Activated CD8-positive, alpha-beta memory T cell treated with anti-CD3 and anti-CD28 coated beads for 36 hours (primary cell): ENCODE measurements around the gene PDE4D. TPM values are rescaled to one million over a fixed set of nuclear protein-coding genes. Genes with fewer than 3 reads are reported as not detected.

Source experiments
- CTCF ChIA-PET: fragments of 350-600 bp; sonication (Branson Sonifier 250); formaldehyde crosslinking; loops from one replicate; lab custom pipeline; 2021; ENCODE audit warnings: antibody characterized with exemption; lab: Charles Lee
- POLR2A ChIA-PET: fragments of 350-600 bp; sonication (Branson Sonifier 250); formaldehyde crosslinking; loops from one replicate; lab custom pipeline; 2021; ENCODE audit warnings: antibody characterized with exemption; lab: Charles Lee
- total RNA-seq, 2 experiments: library from RNA; stranded (reverse); gene quantifications; one replicate each; pipeline ENCODE4 v1.2.3, GENCODE V29; 2021

The PDE4D gene
- total RNA-seq, 2 experiments from 2014 or later = 28.4 to 29.0 TPM

DNA sequence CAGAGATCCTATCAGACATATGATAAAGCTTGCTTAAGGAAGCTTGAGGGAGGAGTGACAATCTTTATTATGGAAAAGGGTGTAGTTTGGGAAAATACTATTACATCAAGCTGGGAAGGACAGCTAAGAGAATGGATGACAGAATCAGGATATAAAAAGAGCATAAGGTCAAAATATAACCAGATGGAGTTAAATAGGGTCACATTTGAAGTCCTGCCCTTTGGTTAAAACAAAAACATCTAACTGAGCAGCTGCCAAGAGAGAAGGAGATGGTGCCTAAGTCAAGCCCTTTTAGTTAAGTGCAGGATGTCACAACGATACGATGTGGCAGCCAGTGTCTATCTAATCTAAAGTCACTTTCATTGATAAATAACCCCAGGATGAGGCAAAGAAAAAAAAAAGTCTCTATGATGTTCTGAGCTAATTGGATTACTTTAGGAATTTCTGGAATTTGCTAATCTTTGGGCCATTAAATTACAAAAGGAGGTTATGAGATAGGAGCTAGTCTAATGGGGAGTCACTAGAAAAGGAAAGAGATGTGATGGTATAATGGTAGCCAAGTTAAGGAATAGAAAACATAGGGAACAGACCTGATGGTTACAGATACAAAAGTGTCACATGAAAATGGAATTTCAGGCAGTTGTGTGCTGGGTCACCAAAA, 365.2 kb downstream of the PDE4D start:
- ChIA-PET CTCF (no interaction called here), POLR2A (no interaction called here)

DNA sequence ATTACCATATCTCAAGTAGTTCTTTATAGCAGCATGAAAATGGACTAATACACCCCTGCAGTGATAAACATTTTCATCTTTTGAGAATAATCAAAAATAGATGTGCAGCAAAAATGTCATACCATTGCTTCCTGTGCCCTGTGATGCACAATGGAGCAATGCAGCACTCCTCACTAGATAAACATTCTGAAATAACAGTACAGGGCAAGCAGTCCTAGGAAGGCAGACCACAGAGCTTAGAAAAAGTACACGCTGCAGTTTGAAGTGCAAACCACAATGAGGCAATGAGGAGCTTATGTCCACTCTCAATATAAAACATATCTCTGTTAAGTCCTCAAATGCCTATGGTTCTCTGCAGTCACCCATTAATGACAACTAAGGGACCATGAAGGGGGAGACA, 367.6 kb downstream of the PDE4D start:
- ChIA-PET POLR2A (no interaction called here), CTCF (no interaction called here)

DNA sequence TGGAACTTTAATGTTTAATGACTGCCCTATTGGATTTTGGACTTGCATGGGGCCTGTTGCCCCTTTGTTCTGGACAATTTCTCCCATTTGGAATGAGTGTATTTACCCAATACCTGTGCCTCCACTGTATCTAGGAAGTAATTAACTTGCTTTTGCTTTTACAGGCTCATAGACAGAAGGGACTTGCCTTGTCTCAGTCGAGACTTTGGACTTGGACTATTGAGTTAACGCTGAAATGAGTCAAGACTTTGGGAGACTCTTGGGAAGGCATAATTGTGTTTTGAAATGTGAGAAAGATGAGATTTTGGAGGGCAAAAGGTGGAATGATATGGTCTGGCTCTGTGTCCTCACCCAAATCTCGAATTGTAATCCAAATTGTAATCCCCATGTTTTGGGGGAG, 368.2 kb downstream of the PDE4D start:
- ChIA-PET CTCF (no interaction called here), POLR2A (no interaction called here)

DNA sequence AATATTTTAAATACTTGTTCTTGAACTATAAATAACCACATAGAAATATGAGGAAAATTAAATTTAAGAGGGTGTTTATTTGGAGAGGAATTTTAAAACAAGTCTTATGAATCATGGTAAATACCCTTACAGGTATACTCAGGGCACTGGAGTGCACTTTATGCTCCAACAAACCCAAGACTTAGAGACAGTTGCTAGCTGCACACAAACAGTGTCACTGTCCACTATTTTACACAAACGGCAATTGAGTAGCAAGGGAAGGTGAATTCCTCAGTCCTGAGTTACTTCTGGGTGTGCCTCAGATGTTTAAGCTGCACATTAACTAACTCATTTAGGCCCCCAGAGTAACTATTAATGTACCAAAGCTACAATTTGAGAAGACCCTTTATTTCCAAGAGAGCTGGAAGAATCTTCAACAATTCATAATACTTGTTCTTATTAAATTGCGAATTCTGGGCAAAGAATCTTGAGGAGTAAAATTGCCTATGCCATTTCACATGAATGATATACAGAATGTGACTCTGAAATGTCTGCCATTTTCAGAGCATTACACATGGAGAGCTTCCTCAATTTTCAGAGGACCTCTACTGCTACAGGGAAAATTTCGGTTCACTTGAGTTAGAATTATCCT, 371.2 kb downstream of the PDE4D start:
- CTCF ChIA-PET = no interaction called here
- POLR2A ChIA-PET = no interaction called here

DNA sequence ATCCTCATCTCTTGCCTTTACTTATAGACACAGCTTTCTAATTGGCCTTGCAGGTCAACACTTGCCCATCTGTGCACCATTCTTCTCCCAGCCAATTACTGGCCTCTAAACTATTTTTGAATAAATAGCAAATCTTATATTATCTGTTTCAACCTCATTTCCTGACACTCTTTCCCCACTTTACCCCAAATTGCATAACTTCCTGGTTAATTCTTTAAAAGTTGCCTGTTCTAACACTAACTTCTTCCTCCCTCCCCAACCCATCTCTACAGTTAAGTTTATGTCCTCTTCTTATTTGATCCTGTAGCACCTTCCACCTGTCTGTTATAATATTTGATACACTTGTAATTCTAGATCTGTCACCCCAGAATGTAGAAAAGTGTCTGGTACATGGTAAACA, 372.1 kb downstream of the PDE4D start:
- CTCF ChIA-PET = no interaction called here

DNA sequence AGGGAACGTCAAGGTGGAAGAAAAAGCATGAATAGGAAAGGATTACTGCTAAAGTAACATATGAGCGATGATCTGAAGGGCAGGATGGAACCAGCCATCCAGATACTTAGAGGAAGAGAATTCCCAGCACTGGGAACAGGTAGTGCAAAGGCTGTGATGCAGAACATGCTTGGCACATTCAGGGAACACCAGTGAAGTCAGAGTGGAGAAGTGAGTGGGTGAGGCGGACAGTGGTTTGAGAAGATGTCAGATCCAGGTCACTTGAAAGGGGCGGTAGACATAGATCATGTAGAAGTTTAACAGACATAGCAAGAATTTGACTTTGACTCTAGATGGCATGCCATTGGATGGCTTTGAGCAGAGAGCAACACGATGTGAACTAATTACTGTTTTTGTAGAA, 374.2 kb downstream of the PDE4D start:
- POLR2A ChIA-PET = no interaction called here

More for the DNA sequence above, 372.1 kb downstream of the PDE4D start:
- POLR2A ChIA-PET = no interaction called here

DNA sequence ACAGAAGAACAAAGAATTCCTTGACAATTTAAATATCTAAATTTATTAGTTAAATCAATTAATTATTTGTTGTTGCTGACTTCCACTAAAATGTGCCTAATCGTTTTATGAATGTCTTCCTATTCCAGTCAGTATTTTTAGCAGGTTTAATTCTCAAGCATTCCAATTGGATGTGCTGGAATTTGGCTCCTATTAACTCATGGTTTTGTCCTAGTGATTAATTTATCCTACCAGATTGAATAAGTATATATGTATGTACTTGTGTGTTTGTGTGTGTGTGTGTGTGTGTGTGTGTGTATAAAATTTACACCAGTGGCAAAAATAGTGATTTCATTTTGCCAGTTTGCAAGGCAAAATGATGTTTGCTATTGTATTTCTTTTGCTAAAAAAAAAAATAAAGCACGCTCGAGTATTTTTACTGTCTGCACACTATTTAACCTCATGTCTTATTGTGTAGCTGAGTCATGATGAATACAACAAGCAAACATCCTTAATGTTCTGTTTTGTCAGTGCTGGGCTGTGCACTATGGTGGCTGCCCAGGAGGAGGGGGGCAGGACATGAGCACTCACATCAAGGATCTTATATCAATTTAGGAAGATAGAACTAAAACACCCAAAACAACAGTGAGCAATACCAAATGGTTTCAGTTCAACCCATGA, 375.5 kb downstream of the PDE4D start:
- ChIA-PET POLR2A (no interaction called here), CTCF (no interaction called here)

More for the DNA sequence above, 374.2 kb downstream of the PDE4D start:
- CTCF ChIA-PET = no interaction called here

DNA sequence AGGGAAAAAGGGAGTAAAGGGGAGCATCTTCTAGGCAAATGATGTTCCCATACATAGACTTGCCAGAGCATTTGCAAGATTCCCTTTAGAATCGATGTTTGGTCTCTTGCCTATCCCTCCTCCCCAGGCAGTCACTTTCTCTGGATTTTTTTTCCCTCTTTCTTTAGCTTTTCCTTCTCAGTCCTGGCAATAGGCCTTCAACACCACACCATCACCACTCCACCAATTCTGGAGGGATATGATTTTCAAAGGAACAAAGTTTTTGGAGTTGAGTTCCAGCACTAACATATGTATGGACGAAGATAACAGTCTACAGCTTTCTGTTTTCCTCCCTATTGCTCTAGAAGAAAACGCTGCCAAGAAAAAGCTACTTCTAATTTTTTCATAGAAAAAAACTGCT, 377.4 kb downstream of the PDE4D start:
- POLR2A ChIA-PET = no interaction called here

DNA sequence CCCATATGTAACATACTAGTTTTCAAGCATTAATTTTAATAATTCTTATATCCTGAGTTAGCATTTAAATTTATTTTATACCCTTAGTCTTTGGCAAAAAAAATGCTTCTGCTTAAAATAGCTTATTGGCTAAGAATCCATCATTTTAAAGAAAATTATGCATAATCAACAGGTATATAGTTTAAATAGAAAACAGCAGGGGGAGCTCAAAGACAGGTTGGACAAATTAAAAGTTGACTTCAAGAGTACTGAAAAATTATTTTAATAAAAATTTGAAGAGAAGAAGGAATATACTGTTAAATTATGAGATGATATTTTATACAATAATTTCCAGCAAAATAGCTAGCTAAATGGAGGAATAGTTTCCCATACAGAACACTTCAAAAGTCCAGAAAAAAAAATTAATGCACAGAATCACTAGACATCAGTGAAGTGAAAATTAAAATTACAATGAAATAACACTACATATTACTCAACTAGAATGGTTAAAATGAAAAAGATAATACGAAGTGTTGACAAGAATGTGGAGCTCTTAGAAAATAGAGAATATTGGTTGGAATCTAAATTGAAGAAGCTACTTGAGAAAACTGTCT, 387.1 kb downstream of the PDE4D start:
- POLR2A ChIA-PET = no interaction called here
- CTCF ChIA-PET = no interaction called here

More for the DNA sequence above, 377.4 kb downstream of the PDE4D start:
- CTCF ChIA-PET = no interaction called here

DNA sequence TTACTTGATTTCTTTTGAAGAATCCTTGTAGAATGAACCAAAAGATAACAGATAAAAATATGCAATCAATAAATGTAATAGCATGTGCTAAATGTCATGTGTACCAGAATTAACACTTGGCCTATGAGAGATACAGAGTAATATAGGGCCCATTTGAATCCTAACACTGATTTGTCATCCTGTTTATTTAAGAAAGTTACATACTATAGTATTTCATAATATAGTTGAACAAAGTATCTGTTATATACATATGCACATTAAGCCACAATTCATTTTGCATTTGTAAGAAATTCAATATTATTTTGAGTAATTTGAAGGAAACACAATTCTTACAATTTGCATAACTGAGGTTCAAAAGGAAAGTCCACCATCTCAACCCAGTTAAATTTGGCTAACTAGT, 389.5 kb downstream of the PDE4D start:
- CTCF ChIA-PET = no interaction called here
- POLR2A ChIA-PET = no interaction called here

DNA sequence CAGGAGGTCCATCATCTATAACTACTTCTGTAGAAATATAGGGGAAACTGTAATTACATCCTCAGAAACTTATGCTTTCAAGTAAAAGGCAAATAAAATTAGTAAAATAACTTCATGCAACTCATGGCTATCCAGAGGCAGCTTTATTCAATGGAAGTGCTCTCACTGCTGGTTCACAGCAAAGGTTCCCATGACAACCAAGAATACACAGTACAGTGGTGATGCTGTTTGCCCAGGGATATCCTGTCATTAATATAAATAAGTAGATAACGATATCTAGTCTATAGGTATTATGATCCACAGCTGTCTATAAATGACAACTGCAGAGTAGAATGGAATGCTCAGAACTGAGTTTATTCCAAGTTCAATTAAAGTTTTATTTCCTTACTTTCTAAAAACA, 390.3 kb downstream of the PDE4D start:
- ChIA-PET POLR2A (no interaction called here), CTCF (no interaction called here)

DNA sequence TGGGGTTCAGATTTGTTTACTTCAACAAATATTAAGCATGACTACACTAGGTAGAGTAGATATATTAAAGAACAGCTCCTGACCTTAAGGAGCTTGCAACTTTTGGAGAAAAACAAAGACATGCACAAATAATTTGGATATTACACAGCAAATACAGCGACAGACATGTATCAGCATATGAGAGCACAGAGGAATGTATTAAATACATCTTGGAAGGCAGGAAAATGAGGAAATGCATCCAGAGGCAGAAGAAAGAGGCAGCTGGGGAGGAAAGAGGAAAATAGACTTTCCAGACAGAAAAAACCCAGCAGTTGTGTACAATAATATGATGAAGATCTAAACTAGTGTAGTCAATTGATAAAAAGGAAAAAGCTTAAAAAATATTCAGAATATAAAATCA, 392.2 kb downstream of the PDE4D start:
- ChIA-PET CTCF (interaction anchor here (0.6 kb wide), 1 partner anchor 610 kb away, joined by 3 read pairs; no protein-coding TSS in a partner anchor), POLR2A (no interaction called here)

DNA sequence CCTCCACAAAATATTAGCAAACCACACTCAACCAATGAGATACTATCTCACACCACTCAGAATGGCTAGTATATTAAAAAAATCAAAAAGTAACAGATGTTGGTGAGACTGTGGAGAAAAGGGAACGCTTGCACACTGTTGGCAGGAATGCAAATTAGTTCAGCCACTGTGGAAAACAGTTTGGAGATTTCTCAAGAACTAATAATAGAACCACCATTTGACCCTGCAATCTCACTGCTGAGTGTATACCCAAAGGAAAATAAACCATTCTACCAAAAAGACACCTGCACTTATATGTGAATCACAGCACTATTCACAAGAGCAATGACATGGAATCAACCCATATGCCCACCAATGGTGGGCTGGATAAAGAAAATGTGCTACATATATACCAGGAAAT, 393.5 kb downstream of the PDE4D start:
- ChIA-PET POLR2A (no interaction called here), CTCF (no interaction called here)

DNA sequence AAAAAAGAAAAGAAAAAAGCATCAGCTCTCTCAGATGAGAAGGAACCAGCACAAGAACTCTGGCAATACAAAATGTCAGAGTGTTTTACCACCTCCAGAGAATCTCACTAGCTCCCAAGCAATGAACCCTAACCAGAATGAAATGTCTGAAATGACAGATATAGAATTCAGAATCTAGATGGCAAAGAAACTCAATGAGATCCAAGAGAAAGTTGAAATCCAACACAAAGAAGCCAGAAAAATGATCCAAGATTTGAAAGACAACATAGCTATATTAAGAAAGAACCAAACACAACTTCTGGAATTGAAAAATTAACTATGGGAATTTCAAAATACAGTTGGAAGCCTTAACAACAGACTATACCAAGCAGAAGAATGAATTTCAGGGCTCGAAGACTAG, 396.3 kb downstream of the PDE4D start:
- ChIA-PET POLR2A (no interaction called here), CTCF (no interaction called here)

DNA sequence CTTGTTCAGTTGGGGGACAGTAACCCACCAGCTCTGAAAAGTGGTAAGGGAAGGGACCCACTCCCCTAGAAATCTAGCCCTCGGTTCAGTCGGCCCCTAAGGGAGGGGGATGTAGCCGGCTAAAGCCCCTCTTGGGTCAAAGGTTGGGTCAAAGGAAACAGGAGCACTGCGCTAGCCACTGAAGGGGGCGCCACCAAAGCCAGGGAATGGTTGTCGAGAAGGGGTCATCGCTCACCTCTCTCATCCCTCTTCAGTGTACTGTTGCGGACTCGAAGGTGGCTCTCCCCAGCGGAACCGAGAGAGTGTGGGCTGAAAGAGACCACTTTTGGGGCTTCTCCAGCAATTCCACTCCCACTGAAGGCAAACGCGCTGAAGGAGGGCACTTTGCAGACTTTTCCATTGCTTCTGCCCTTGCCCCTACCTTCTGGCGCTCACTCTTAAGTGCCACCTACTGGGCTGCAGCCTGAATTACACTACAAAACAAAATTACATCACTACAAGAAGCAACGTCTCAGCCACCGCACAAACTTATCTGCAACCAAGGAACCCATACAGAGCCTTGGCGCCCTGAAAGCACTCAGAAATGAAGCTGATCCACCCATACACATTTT, 396.9 kb downstream of the PDE4D start:
- ChIA-PET CTCF (no interaction called here), POLR2A (no interaction called here)

DNA sequence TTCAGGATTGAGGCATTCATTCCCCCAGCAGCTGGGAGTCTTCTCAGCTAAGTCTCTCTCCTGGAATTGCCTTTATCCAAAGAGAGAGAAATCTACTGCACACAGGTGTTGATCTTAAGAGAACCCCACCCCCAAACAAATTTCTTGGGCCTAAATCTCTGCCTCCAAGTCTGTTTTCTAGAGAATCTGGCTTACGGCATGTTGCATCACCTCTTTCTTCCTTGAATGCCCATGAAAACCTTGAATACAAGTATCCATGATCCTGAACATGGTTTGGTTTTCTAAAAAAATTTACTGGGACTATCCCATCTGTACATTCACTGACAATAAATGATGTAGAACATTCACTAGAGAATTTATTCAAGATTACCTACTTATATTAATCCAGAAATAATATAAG, 401.6 kb downstream of the PDE4D start:
- CTCF ChIA-PET = no interaction called here
- POLR2A ChIA-PET = no interaction called here

DNA sequence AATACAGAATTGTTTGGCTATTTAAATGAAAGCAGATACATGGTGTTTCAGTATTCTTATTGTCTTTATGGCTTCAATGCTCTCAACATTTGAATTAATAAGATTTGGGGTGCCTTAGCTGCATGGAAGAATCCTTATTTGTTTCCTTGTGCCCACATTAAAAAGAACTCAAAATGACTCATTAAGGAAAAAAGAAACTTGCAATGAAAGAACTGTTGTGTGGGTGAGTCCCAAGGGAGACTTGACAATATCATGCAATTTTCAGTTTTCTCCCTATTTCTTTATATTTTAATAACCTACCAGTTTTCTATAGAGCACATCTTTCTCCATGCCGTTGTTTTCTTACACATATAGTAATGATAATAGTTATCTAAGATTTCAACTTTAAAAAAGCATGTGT, 404.0 kb downstream of the PDE4D start:
- ChIA-PET CTCF (no interaction called here), POLR2A (no interaction called here)

DNA sequence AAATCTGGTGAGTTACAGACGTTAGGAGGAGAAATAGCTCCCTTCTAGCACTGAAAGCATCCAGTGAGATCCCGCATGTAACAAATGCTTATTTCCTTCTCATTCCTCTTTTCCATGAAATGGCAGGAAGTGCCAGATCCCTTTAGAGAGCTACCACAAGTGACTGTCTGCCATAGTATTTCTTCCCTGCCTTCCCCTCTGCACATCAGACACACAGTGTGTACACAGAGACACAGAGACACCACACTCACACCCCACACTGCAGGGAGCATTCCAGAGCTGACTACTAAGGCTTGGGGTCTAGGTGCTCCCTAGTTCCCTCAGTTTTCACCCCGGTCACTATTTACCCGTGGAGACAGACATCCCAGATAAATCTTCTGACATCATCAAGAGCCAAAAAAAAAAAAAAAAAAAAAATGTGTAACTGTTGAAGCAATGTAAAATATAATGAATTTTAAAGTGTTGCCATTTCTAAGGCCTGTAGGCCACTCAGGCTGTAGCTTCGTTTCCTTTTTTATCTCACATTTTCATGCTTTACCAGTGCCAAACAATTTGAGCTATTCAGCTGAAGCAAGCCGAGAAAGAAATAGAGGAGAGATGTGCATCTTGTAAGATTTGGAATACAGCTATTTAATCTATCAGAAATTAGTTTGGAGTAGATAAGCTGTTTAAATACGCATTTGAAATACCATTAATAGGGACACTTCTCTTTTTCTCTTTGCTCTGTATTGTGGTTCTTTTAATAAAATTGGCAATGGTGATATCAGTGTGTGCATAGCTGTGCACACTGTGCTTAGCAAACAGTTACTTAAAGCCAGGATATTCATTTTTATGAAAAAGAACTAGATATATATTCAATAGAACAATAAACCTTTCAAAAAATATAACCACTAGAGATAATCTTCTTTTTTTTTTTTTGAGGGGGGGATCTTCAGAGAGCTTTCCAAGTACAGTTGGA, 405.5 kb downstream of the PDE4D start:
- POLR2A ChIA-PET = no interaction called here
- CTCF ChIA-PET = no interaction called here

DNA sequence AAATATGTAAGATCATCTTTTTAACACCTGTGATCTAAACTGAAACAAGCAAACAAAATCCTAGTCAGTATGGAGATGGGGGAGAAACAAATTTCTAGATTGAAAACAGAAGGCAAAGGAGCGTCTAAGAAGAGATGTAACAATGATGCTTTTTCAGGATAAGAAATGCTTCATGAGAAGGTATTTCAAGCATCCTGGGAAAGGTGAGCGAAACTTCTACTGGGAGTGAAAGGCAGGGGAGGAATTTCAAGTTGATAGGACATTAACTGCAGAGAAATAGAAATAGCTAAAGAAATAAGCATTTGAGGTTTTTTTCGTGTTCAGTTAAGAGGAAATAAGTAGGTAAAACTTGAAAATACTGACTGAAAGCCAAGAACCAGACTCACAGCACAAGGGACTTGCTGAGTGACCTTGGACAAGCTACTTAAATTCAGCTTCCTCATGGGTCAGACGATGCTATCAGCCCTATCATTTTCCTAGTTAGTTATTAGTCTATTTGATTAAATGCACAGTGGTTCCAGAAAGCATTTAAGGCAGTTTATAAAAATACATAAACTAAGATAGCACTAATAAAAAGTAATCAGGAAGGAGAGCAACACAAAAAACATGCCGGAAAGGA, 406.3 kb downstream of the PDE4D start:
- POLR2A ChIA-PET = no interaction called here
- CTCF ChIA-PET = no interaction called here
